ENCODE data around the gene PFAS.

DNA sequence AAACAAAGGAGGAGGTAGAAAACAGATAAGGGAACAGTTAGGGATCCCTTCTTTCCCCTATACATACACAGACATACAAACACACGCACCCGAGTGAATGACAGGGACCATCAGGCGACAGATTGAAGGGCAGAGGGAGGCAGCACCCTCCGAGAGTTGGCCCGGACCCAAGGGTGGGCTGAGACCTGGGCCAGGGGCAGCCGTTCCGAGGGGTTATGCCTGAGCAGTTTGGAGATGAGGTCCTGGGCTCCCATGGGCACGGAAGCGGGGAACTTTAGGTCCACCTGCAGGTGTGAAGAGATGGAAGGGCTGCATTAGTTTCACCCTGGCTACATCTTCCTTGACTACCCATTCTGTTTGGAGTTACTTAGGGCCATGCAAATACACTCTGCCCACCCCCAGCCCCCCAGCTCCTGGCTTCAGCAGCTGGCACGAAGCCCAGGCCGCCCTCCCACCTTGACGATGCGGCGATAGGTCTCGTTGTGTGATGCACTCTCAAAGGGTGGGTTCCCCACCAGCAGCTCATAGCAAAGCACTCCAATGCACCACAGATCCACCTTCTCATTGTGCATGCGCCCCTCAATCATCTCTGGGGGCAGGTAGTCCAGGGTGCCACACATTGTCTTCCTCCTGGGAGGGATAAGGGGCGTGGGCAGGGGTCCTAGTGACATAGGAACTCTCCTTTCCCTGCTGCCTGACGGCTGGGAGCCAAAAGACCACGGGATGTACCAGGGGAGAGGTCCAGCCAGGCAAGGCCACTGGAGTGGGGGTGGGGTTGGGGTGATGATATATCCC lies 44.1 kb upstream of the PFAS start:
- TF ChIP-seq EZH2 (IDR thresholded peaks at IDR 0.05; ENCODE audit: borderline replicate concordance, low read length): no peak
- TF ChIP-seq, protein P1, sequence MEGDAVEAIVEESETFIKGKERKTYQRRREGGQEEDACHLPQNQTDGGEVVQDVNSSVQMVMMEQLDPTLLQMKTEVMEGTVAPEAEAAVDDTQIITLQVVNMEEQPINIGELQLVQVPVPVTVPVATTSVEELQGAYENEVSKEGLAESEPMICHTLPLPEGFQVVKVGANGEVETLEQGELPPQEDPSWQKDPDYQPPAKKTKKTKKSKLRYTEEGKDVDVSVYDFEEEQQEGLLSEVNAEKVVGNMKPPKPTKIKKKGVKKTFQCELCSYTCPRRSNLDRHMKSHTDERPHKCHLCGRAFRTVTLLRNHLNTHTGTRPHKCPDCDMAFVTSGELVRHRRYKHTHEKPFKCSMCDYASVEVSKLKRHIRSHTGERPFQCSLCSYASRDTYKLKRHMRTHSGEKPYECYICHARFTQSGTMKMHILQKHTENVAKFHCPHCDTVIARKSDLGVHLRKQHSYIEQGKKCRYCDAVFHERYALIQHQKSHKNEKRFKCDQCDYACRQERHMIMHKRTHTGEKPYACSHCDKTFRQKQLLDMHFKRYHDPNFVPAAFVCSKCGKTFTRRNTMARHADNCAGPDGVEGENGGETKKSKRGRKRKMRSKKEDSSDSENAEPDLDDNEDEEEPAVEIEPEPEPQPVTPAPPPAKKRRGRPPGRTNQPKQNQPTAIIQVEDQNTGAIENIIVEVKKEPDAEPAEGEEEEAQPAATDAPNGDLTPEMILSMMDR (IDR thresholded peaks at IDR 0.05; ENCODE audit: low read length): no peak
